ENCODE results near the gene FBN2.

DNA sequence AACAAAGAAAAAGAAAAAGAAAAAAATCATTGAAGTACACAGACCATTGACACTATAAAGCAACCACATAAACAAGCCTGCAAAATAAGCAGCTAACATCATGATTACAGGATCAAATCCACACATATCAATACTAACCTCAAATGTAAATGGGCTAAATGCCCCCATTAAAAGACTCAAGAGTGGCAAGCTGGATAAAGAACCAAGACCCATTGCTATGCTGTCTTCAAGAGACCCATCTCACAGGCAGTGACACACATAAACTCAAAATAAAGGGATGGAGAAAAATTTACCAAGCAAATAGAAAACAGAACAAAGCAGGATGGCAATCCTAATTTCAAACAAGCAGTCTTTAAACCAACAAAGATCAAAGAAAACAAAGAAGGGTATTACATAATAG, 15.7 kb upstream of the FBN2 start:
- TF ChIP-seq POLR2AphosphoS5 (IDR thresholded peaks at IDR 0.05; ENCODE audit: low read depth, low read length) = no peak
- no peak for TF ChIP-seq TAF1 (IDR thresholded peaks at IDR 0.05; ENCODE audit: borderline replicate concordance, low read depth, low read length)
